GM21619 (cell line): ENCODE measurements around the gene BCR.

Experiments
- ATAC-seq: cut with Tn5 transposase; IDR thresholded peaks from one replicate; pipeline ENCODE4 v1.9.1; 2021; ENCODE audit not compliant: unreplicated experiment

Gene BCR

DNA sequence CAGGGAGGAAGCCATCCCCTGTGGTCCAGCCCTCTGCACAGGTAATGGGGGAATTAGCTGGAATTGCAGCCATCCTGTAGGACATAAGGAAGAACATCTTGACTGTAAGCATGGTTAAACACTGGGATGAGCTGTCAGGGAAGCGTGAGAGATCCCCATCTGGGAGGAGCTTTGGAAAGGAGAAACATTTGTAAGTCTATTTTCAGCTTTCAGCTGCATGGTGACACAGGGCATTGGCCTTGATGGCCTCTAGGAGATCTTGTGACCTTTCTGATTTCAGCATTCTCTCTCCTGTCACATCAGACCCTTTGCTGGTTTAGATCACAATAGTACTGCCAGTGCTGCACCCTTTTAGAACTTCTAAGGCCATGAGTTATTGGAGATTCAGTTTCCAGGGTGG is 47.1 kb downstream of the BCR start:
- ATAC-seq: no peak

DNA sequence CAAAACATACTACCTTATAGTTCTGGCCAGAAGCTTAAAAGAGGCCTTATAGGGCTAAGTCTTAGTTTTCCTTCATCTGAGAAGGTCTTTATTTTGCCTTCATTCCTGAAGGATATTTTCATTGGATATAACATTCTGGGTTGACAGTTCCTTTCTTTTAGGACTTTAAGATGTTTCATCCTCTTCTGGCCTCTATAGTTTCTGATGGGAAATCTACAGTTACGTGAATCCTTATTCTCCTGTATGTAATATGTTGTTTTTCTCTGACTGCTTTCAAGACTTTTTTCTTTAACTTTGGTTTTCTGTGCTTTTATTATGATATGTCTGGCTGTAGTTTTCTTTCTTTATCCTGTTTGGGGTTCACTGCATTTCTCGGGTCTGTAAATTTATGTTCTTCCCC is 48.2 kb downstream of the BCR start:
- ATAC-seq: no peak

DNA sequence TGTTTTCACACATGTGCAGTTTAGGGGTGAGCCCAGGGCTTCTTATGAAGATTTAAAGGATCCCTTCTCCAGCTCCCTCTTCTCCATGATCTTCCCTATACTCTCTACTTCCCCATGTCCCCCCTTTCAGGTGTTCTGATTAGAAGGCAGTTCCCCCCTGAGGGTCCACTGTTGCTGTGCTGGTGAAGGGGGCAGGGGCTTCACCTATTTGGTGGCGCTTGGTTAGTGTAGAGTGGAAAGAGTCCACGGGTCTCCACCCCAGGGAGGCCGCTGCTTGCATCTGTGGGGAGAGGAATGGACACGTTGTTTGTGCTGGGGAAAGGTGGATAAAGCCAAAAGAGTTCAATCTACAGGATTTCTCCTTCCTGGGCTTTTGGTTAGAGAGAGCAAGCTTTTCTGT is 49.3 kb downstream of the BCR start:
- ATAC-seq: no peak

DNA sequence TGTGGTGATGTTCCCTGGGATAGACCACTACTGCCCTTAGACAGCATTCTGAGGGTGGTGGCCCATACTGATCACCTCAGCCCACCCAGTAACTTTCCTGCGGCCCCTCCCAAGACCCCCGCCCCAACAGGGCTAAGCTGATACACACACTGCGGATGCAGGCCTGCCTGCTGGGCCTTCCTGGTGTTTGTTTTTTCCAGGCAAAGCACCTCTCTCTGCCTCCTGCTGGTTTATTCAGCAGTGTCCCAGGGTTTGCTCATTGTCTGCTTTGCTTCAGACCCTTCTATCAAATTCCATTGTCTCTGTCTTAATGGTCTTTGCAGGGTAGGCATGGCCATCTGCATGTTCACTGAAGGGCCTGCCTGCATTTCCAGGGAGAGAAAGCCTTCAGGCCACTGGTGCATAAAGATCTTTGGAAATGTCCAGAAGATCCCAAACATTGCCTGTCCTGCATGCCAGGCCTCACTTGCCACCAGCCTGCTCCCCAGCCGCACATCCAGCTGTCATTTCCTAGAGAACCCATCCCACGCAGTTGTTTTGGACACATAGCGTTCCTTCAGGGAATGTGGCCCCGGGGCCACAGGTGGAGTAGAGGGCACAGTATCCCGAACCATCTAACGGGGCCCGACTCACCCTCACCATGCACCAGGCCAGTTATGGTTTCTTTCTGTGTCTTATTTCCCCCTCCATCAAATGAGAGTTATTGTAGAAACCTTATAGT is 50.2 kb downstream of the BCR start:
- no peak for ATAC-seq

DNA sequence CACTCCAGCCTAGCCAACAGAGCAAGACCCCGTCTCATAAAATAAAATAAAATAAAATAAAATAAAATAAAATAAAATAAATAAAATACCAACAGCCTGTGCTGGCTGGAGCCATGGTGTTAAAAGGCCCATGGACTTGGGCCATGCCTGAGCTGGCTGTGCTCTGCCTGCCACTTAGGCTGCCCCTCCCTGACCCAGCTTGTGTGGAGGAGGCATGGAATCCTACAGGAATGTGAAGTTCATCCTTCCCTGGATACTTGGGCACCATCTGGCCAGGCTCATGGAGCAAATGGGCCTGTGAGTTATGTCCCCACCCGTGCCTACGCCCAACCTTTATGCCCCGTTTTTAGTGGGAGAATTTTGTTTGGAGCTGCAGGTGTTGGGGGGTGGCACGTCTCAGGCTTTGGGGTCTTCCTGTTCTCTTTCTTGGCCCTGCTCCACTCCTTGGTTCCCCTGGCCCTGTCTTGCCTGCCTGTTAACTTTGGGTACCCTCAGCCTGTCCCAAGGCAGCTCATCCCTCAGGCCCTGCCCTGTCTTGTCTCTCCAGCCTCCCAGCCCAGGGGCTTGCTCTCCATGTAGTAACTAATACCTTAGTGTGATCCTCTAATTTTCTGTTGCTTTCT is 51.3 kb downstream of the BCR start:
- no peak for ATAC-seq

DNA sequence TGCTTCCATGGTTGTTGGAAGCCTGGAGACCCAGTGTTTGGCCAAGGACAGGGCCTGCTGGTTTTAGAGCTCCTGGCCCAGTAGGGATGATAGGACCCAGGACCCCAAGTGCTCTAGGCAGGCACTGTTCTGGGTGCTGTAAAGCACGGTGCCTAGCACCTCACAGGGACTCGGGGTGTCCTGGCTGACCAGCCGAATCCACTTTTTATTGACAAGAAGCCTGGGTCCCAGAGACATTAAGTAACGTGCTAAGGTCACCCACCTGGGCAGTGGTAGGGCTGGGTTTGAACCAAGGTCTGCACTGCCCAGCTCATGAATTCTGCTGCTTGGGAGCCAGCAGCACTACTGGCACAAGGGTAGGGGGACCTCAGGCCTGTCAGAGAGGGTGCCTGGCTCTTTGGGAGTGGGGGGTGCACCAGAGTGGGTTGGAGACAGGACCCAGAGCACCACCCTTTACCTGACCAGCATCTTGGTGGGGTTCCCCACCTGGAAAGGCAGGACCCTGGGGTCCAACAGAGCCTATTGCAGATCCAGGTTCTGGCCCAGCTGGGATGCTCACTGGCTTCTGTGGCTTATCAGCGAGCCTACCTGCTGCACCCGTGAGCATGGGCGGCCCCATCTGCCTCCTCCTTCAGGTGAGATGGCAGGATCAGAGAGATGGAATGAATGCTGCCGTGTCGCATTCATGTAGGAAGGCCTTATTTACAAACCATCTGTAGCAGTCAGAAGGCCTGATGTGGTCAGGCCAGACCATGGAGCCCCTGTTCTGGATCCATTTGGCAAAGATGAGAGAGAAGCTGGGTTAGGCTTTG is 52.0 kb downstream of the BCR start:
- no peak for ATAC-seq

DNA sequence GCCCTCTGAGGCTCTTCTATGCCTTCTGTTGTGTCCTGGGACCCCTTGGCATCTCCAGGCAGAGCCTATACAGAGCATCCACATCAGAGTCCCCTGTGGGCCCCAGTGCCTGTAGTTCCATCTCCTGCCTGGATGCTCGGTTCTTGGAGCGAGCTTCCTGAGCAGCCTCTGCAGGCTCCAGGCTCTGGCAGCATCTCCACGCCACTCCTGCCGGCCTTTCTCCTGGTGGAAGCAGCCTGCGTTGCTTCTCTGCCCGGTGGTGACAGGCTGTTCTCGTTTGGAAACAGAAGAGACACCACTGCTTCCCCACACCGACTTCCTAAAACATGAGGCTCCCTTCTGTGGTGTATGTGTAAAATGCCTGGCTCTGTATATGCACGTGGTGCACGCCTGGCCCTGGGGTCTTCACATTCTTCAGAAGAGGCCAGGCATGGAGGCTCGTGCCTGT is 52.8 kb downstream of the BCR start:
- ATAC-seq: no peak

DNA sequence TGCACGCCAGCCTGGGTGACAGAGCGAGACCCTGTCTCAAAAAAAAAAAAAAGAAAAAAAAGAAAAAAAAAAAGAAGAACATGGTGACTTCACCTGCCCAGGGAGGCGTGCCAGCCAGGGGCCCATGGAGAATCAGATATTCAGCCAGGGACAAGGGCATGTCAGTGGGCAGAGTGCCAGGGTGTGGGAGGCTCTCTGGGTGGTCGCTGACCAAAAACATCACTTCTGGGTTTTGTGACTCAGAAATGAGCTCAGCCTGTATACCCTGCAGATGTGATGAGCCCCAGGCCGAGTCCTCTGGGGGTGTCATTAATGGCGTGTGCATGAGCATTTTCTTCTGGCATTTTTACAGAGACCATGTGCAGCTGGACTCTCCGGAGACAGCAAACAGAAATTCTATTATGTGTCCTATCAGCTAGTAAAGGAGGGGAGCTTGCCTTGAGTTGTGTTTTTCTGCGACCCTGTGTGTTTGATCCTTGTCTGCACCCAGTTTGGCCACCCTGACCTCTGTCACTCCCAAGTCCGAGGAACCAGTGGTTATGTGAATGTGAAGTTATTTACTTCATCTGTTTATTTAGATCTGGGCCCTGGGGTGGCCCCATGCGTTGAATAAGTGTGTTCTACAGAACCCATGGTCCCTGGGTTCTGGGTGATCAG is 53.6 kb downstream of the BCR start:
- ATAC-seq: no peak

DNA sequence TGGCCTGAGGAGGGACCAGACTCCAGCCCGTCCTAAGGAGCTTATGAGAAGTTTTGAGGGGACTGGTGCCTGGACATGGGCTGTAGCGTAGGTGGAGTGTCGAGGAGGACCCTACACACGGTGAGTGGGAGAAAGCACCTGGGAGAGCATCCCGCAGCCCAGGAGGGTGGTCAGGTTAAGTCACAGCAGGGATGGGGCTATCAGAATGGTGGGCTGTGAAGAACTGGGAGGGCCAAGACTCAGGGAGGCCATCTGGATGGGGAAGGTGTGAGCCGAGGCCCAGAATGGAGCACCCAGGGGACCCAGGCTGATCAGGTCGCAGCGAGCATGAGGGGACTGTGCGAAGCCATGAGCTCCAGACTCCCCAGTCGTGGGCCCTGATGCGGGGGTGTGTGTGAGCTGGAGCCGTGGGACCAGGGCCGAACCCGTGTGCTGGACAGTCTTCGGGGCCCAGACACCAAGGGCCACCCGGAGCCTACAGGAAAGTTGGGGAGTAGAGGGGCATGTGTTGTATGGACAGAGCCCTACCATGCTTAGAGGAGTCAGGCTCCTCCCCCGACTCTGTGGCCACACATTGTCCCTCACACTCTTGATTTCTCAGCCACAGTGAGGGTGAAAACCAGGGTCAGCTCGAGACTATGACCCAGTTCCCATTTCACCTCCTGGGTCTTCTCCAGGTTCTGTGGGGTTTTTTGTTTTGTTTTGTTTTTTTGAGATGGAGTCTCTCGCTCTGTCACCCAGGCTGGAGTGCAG is 54.3 kb downstream of the BCR start:
- no peak for ATAC-seq

DNA sequence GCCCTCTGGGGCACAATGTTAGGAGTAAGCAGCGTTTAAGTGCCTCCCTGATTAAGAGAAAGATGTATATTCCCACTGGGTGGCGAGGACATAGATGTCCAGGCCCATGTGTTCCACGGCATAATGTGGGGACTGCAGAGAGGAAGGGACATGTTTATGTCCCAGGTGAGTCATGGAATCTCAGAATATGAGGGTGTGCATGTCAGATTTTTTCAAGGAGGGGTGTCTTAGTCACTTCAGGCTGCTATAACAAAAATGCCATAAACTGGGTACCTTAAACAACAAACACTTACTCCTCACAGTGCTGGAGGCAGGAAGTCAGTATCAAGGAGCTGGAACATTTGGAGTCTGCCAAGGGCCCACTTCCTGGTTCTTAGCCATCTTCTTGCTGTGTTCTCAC is 55.1 kb downstream of the BCR start:
- no peak for ATAC-seq

DNA sequence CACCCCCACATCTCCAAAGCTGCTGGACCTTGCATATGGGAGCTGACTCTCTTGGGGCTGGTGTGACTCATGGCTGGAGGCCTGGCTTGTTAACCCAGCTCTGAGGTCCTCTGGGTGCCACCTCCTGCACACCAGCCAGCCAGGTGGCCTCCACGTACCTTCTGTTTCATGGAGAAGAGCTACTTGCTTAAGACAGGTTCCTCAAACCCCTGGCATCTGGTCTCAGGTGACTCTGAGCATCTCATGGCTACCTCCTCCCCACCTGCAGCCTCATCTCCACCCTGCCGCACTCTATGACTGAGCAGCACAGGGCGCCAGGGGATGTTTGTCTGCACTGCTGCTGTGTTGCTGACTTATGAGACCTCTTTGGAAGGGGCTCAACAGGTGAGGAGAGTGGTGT is 55.7 kb downstream of the BCR start:
- ATAC-seq: no peak

DNA sequence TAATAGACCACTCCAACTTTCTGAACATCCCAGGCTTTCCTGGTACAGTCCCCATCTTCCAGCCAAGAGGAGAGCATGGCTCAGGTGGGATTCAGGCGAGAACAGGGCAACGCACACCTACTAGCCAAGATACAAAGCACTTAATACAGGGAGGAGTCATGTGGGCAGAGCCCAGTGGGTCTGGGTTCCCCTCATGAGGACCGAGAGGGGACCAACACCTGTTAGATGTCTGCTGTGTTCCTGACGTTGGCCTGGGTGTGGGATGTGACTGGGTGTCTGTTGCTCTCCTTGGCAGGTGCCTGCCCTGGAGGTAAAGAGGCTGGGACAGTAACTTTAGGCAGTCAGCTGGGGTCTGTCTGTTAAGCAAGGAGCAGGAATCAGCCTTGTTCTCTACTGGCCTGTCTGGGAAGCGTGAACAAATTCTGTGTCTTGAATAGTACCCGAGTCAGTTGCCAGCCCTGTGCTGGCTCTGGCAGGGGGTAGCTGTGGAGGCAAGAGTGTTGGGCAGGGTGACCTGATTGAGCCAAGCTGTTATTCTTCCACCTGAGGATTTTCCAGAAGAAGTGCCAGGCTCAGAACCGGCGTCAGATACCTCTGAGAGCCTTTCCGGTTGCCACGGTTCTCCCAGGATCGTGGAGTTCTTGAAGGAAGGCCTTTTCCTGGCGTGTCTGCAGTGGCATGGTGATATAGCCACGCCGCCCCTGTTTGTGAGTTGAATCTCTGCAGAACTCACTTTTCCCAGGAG is 56.3 kb downstream of the BCR start:
- no peak for ATAC-seq

DNA sequence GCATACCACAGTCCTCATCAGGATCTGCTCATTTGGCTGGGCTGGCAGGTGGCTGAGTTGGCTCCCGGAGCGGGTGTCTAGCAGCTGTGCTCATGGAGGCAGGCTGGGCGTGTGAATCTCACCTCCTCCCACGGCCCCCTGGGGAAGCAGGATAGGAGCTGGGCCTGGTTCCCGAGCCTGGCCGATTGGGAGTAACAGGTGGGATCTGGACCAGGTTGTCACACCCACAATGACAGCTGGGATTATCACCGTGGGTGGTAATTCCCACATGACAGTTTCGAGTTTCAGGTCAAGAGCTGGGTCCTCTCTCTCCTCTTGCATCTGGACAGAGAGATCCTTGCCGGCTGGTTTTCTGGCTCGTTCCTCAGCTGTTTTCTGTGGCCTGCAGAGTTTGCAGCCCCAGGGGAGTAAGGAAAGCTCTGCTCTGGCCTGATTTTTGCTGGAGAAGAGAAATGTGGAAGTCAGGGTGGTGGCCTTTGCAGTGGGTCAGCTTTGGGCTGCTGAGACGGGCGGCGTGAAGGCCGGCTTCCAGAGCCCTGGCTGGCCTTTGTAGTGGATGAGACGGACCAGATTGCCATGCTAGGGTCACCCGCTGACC is 57.0 kb downstream of the BCR start:
- ATAC-seq: no peak

DNA sequence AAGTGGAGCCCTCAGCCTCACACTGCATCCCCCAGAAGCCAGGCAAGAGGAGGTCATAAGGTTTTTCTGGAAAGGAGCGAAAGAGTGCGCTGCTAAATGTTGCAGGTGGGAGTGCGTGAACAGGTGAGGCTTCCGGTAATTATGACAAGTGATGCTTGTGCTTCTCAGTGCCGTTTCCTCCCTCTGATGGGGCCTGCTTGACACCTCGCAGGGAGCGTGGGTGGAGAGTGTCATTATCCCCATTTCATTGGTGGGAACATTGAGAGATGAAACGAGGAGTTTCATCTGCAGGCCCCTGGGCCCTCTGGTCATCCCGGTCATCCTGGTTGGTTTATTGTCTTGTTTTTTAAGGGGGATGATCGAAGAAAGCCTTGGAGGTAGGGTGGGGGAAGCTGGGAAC is 57.5 kb downstream of the BCR start:
- ATAC-seq: no peak

DNA sequence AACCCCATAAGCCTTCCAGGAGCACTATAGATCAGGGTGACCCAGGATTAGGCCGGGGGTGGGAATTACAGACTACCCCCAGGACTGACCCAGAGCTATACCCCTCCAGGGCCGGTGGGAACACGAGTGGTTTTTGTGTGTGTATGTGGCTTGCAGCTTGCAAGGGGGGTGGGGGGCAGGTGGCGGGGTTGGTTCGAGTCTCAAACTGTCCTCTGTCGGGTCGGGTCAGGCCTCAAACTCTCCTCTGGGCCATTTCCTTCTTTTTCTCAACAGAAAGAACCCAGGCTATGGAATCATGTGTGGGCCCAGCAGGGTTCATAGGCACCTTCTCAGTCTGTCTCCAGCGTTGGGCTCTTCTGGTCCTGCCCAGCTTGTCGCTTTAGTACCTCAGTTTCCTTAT is 58.4 kb downstream of the BCR start:
- no peak for ATAC-seq

DNA sequence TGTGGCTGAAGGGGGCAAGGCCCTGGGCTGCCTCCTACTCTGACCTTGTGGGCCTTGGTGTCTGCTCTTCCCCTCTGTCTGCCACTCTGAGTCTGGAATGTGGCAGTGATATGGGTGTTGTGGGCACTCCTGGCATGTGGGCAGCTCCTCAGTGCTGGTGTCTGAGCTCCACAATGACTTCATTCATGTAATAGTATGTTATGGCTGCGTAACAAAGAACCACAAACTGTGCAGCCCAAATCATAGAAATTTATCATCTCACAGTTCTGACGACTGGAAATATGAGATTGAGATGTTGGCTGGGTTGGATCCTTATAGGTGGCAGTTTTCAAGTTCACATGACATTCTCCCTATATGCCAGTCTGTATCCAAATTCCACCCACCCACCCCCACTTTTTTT is 59.1 kb downstream of the BCR start:
- no peak for ATAC-seq

DNA sequence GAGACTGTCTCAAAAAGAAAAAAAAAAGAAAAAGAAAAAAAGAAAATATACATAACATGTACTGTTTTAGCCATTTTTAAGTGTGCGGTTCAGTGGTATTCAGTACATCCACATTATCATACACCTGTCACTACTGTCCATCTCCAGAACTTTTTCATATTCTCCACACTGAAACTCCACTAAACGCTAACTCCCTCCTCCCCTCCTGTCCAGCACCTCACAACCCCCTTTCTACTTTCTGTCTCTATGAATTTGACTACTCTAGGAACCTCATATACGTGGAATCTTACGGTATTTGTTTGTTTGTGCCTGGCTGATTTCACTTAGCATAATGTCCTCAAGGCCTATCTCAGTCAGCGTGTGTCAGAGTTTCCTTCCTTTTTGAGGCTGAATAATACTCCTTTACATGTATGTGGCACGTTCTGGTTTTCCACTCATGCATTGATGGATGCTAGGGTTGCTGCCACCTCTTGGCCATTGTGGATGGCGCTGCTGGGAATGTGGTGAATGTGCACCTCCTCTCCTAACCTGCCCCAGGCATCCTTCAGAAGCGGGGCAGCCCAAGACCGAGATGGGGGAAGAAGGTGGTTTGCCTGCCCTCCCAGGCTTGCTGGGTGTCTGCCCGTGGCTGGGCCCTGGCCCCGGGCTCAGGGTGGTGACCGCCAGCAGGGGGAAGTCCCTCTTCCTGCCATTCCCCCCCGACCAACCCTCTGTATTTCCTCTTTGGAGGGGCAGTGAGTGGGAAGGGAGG is 60.5 kb downstream of the BCR start:
- no peak for ATAC-seq

DNA sequence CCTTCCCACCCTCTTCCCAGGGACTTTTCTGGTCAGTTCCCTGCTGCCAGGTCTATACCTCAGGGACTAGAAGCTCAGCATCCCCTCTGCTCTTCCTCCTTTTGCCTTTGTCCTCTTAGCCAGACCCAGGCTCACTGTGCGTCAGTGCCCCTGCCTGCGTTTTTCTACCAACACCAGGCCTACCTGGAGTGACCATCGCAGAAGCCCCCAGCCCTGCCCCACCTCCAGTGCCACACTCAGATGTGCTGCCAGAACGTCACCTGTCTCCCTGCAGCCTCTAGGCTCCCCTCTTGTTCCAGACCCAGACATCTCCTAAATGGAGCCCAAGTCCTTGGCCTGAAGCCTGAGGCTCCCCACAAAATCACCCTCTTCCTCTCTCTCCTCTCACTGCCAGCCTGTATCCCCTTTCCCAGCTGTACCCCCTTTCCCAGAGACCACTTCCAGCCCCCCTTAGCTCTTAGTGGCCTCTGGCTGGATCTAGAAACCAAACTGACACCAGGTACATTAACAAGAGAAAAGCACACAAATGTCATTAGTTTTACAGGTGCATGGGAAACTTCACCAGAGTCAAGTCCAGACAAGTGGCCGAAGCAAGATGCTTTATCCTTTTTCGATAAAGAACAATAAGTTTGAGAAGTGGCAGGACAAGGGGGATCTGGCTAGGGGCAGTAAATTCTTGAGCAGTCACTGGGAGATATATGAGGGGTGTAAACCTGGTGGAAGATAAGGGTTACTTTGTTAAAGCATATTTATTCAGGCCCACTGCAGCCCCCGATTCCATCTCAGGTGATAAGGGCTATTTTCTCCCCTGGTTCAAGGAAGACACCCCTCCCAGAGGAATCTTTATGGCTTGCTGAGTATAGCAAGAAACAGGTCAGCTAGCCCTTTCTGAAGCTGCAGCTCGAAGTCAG is 61.5 kb downstream of the BCR start:
- ATAC-seq: no peak
